Measurements from ENCODE around the gene GRM3.

GRM3 gene

GRCh38 chr7:86784765-86785164, 141.1 kb downstream of the GRM3 start:
- in situ Hi-C loops (cut with HindIII; ENCODE audit: low sequenced_read_pairs), result no loop called here

- in situ Hi-C loops (cut with HindIII; ENCODE audit: low sequenced_read_pairs), result no loop called here
Measured at GRCh38 chr7:86785641-86786040, 141.9 kb downstream of the GRM3 start.

DNA sequence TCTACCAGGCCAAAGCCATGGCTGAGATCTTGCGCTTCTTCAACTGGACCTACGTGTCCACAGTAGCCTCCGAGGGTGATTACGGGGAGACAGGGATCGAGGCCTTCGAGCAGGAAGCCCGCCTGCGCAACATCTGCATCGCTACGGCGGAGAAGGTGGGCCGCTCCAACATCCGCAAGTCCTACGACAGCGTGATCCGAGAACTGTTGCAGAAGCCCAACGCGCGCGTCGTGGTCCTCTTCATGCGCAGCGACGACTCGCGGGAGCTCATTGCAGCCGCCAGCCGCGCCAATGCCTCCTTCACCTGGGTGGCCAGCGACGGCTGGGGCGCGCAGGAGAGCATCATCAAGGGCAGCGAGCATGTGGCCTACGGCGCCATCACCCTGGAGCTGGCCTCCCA, 142.7 kb downstream of the GRM3 start:
- in situ Hi-C loops (cut with HindIII; ENCODE audit: low sequenced_read_pairs), result no loop called here

GRCh38 chr7:86788948-86789347, 145.2 kb downstream of the GRM3 start:
- in situ Hi-C loops (cut with HindIII; ENCODE audit: low sequenced_read_pairs), result no loop called here

- in situ Hi-C loops (cut with HindIII; ENCODE audit: low sequenced_read_pairs), result no loop called here
Measured at GRCh38 chr7:86790383-86790782, 146.7 kb downstream of the GRM3 start.

DNA sequence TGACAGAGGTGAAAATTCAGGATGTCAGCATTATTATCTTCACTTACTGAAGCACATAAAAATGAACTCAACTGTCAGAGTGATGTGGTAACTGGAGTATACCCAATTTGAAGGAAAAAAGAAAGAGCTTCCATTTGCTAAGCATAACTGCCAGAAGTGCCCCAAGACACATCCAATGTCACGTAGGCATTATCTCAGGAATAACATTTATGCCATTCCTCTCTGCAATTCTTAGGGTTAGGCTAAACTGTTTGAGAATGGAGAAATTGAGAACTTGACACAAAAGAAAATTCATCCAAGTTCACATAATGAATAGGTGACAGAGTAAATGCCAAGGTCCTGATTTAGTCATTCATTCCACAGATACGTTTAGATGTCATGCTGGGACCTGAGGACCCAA, 148.6 kb downstream of the GRM3 start:
- in situ Hi-C loops (cut with HindIII; ENCODE audit: low sequenced_read_pairs), result no loop called here

DNA sequence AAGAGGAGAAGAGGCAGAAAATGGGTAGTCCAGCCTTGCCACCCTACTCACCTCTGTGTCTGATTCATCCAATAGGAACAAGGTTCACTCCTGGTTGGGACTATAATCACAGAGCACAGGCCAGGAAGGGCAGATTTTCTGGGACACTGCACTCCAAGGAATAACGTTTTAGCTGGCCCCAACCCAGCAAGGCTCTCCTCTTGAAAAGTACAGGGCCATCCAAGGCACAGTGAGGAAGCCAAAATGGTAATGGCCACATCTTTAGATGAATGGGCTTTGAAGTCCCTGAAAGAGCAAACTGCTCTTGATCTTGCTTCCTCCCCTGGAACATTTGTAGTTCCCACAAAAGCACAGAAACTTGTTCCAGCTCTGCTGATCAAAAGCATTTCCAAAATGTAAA, 149.4 kb downstream of the GRM3 start:
- in situ Hi-C loops (cut with HindIII; ENCODE audit: low sequenced_read_pairs), result no loop called here

DNA sequence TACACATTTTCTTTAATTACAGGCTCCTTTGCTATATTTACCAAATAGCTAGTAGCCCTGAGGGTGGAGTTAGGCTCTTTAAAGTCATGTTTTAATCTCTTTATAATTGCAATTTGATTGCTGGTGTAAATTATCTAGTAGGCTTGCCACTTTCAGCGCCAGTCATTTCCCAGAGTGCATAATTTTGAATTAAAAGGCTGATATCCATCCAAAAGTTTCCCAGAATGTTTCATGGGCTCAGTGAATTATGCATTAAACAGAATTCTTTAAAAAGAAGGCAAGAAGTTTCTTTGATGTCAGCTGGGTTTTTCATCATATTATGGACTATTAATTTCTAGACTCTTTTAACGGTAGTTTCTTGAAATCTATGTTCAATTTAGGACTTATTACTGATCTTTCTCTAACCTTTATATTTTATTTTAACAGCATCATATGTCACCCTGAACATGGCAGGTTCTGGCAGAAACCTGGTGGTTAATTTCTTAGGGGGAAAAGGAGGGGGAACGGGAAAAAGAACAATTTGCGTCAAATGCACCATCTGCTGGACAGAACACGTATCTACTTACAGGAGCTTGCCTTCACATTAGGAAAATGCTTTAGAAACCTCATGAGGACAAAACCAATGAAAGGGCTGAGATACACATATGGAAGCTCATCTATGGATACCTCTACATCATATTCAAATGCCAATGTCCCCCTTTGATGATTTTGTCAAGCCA, 171.1 kb downstream of the GRM3 start:
- in situ Hi-C loops (cut with HindIII; ENCODE audit: low sequenced_read_pairs), result no loop called here

DNA sequence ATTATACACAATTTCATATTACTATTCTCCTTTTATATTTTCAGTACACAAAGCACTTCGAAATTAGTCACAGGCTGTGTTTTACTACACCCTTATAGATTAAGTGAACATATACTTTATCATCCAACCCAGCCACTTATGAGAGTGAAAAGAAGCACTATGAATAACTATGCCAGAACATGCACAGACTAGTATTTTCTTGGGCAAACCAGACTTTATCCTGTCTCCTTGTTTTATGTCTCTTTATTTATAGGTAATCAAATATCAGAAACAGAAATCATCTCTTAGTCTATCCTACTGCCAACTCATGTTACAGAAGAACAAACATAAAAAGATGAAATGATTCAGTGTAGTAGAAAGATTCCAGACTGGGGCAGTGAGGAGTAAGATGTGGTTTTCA, 171.8 kb downstream of the GRM3 start:
- in situ Hi-C loops (cut with HindIII; ENCODE audit: low sequenced_read_pairs), result no loop called here

DNA sequence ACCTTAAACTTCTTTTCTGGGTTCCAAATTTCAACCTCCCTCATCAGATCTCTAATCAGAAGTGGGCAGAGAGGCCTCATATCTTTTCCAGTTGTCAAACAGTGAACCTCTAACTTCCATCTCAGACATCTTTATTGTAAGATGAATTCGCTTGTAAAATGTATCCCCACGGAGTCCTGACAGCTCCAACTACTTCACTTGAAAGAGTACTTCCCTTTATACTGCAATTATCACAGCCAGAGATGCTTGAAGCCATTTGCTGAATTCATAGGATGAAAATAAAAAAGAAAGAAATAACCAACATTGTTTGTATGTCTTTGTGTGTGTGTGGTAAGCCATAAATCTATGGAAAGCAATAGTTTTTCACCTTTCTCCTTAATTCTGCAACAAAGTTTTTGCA, 175.2 kb downstream of the GRM3 start:
- in situ Hi-C loops (cut with HindIII; ENCODE audit: low sequenced_read_pairs), result no loop called here

DNA sequence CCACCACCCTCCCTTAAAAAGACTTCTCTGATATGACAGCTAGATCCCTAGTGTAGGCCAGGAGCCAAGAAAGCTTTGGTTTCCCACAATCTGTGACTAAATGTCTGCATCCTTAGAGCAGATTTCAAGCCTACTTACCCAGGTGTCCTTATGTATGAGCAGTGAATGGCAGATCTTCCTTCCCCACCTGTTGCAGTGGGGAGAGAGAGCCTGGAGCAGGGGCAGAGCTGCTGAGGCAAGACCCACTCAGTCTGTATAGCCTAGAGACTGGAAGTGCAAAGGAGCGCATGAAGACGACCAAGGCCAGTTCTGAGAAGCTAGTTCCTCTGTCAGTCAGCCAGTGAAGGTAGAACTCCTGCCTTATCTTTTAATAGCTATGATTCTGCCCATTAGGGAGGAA, 180.1 kb downstream of the GRM3 start:
- in situ Hi-C loops (cut with HindIII; ENCODE audit: low sequenced_read_pairs), result no loop called here

GRCh38 chr7:86825264-86825663, 181.6 kb downstream of the GRM3 start:
- in situ Hi-C loops (cut with HindIII; ENCODE audit: low sequenced_read_pairs), result no loop called here

- in situ Hi-C loops (cut with HindIII; ENCODE audit: low sequenced_read_pairs), result no loop called here
Measured at GRCh38 chr7:86826948-86827347, 183.2 kb downstream of the GRM3 start.

DNA sequence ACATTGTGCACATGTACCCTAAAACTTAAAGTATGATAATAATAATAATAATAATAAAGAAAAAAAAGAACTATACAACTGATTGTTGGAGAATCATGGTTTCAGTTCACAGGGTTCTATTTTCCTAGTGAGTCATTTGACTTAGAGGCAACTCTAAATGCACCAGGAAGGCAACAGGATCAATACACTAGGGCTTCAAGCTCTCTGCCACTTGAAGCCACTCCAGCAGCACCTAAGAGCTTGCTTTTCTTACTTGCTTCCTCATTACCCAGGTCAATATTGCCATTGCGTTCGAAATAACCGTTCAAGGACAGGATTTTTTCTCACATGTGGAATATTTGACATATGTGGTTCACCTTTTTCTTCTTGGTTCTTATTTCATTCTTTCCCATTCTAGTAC, 189.7 kb downstream of the GRM3 start:
- in situ Hi-C loops (cut with HindIII; ENCODE audit: low sequenced_read_pairs), result no loop called here

DNA sequence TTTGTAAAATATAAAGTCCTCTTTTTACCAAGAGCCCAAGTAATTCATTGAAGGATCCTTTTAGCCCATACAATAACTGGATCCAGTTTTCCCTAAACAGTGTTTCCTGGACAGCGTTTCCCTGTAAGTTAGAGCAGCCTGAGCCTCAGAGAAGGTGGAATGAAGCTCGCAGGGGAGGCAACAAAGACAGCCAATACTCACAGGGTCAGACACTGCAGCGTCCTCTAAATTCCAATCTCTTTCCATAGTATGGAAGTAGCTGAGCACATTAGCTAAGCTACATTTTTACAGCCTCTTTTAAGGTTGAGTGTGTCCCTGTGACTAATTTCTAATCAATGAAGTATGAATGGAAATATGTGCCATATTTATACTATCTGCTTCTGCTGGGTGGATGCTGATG, 193.5 kb downstream of the GRM3 start:
- in situ Hi-C loops (cut with HindIII; ENCODE audit: low sequenced_read_pairs), result no loop called here

GRCh38 chr7:86844608-86845007, 200.9 kb downstream of the GRM3 start:
- in situ Hi-C loops (cut with HindIII; ENCODE audit: low sequenced_read_pairs), result no loop called here

DNA sequence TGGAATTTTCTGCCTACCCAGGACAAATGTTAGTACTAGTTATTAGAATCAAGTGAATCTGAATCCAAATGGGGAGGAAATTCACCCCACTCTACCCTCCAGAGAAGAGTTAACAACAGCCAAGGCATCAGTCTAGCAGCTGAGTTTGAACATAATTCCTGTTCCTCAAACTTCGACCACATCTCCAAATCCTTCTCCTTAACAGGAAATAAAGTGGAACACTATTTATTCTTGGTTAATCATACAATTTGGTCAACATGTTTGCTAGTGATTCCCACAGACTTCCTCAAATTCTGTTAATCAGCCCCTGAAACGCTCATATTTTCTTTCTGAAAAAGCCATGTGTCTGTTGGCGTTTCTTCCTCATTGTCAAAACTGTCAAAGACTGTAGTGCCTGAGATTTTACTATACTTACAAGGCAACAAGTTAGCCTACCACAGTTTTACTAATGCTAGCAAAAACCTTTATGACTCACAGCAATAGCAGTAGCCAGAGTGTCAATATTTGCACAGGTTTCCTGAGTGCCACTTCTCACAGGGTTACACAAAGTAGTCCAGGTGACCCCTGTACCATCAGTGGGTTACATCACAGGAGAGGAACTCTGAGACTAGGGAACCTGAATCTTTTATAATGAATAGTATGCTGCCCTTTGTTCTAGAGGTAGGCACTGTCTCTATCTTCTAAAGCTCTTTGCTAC, 202.9 kb downstream of the GRM3 start:
- in situ Hi-C loops (cut with HindIII; ENCODE audit: low sequenced_read_pairs), result no loop called here

GRCh38 chr7:86848226-86848625, 204.5 kb downstream of the GRM3 start:
- in situ Hi-C loops (cut with HindIII; ENCODE audit: low sequenced_read_pairs), result no loop called here

GRCh38 chr7:86851566-86851965, 207.9 kb downstream of the GRM3 start:
- in situ Hi-C loops (cut with HindIII; ENCODE audit: low sequenced_read_pairs), result no loop called here

- in situ Hi-C loops (cut with HindIII; ENCODE audit: low sequenced_read_pairs), result no loop called here
Measured at GRCh38 chr7:86863452-86863851, 219.7 kb downstream of the GRM3 start.

GRCh38 chr7:86867163-86867762, 223.6 kb downstream of the GRM3 start:
- in situ Hi-C loops (cut with HindIII; ENCODE audit: low sequenced_read_pairs), result no loop called here

DNA sequence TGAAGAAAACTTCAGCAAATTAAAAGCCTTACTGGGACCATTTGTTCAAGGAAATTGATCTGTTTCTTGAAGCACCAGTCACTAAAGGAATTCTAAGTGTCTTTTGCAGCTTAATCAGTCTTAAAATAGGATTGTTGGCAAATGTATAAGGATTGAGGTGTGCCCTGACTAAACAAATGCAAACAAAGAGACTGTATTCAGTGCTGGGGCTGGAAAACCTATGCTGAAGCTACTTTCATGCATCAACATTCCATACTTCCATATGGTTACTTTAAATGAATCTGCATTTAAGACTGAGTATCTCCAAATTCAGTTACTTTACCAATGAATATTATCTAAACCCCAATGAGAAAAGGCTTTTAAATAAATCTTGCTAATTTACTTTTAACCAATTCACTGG, 232.4 kb downstream of the GRM3 start:
- in situ Hi-C loops (cut with HindIII; ENCODE audit: low sequenced_read_pairs), result no loop called here
